ENCODE data around the gene CFAP65.
A peak's percentile ranks its signal among the peaks of the same experiment; 100 is the strongest.

Gene CFAP65

DNA sequence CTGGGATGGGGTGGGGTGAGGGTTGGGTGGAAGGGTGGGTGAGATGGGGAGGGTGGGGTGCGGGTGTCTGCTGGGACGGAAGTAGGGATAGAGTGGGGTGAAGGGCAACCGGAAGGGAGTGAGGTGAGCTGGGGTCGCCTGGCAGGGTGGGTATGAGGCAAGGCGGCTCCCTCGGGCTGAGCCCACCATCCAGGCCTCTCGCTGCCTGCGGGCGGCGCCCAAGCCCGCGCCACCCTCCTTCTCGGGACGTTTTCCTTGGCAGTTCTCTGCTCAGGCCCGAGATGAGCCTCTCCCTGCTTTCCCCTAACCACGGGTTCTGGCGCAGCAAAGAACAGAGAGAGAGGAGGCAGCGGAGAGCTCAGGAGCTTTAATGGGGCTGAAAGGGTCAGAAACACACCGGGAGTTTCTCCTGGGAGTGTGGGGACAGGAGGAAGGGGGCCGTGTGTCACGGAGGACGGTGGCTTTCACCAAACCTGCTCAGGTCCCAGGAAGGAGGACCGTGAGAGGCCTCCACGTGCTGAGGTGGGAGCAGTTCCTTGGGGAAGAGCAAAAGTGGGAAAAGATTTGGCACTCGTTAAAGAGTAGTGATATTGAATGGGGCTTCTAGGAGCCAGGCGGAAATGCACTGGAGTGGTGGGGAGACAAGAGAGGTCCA, 60.5 kb downstream of the CFAP65 start:
- Mint-ChIP-seq H3K27ac (no peak overlapping the region), H3K36me3 (ENCODE audit: low read depth) (no peaks in the 10 kb centered on the region), H3K4me3 (peak overlapping the region; percentile 33), H3K4me1 (ENCODE audit: low read depth) (peaks cover 21% of the 10 kb centered on the region), H3K27me3 (peaks cover 92% of the 10 kb centered on the region), H3K9me3 (no peaks in the 10 kb centered on the region)
- intact Hi-C loops (cut with micrococcal nuclease), result no loop called here

DNA sequence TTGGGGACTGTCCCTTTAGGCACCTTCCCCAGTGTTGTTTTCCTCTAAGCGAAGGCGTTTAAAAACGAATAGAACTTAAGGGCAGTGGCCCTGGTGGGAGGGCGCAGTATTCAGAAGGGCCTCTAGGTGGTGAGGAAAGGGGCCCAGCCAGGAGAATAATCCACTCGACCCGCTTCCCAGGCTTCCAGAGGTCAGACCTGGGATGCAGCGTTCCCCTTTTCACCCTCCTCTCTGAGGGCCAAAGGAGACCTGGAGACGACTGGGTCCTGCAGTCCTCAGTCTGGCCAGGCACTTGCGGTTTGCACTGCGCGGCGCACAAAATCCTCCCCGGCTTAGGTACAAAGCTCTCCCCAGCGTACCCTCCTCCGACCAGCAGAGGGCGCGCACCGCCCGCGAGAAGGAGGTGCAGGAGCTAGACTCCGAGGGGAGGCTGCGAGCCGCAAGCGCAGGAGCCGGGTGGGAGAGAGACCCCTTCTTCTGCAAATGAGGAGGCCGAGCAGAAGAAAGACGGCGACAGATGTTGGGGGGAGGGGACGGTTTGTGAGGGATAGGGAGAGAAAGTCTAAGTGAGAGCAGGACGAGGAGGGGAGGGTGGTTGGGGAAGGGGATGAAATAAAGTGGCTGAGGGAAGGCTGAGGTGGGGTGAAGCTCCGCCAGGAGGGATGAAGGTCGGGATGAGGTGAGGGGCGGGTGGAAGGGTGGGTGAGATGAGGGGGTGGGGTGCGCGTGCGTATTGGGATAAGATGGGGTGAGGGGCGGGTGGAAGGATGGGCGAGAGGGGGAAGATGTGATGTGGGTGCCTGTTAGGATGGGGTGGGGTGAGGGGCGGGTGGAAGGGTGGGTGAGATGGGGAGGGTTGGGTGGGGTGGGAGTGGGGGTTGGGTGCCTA, 61.2 kb downstream of the CFAP65 start:
- H3K9me3 Mint-ChIP-seq, result no peaks in the 10 kb centered on the region
- H3K27ac Mint-ChIP-seq, result no peak overlapping the region
- intact Hi-C loops (cut with micrococcal nuclease), result no loop called here
- peaks cover 93% of the 10 kb centered on the region for H3K27me3 Mint-ChIP-seq
- H3K4me3 Mint-ChIP-seq, result peak overlapping the region; percentile 17
- H3K4me1 Mint-ChIP-seq (ENCODE audit: low read depth), result peaks cover 21% of the 10 kb centered on the region
- no peaks in the 10 kb centered on the region for H3K36me3 Mint-ChIP-seq (ENCODE audit: low read depth)

DNA sequence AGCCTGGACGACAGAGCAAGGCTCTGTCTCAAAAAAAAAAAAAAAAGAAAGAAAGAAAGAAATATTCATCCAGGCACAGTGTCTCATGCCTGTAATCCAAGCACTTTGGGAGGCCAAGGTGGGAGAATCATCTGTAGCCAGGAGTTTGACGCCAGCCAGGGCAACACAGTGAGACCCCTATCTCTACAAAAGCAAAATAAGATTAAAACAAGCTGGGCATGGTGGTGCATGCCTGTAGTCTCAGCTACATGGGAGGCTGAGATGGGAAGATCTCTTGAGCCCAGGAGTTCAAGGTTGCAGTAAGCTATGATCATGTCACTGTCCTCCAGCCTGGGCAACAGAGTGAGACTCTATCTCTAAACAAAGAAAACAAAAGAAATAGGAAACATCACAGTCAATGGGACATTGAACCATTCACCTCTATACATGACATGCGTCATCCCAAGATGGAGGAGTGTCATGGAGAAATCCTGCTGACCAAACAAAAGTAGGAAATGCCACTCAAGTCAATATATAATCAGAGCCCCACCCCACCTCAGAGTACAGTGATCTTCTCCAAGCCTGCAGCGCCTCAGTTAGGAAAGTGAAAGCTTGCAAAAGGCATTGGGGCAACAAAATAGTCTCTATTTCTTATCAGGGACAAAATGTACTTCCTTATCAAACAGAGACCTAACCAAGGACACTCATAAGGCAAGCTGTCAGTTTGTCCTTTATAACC, 66.1 kb downstream of the CFAP65 start:
- H3K27ac Mint-ChIP-seq, result no peak overlapping the region
- no peaks in the 10 kb centered on the region for H3K36me3 Mint-ChIP-seq (ENCODE audit: low read depth)
- H3K4me3 Mint-ChIP-seq, result no peak overlapping the region
- peaks cover 11% of the 10 kb centered on the region for H3K4me1 Mint-ChIP-seq (ENCODE audit: low read depth)
- H3K27me3 Mint-ChIP-seq, result peaks cover 79% of the 10 kb centered on the region
- intact Hi-C loops (cut with micrococcal nuclease), result no loop called here
- no peaks in the 10 kb centered on the region for H3K9me3 Mint-ChIP-seq

DNA sequence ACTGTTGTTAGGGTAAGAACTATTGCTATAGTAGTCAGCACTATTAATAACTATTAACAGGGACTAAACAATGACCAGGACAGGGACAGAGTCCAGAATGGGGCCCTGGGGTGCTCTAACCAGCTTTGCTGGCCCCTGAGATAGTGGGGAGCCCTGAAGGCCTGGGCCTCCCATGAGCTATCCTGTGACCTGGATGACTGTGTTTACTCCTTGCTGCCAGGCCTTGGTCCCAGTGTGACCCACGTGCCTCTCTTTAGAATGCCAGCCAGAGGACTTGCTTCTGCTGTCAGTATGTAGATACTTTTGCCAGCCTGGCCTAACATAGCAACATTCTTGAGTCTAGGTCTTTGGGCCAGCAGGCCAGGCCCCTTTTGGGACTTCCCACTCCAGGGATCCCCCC, 70.4 kb downstream of the CFAP65 start:
- Mint-ChIP-seq H3K4me1 (ENCODE audit: low read depth) (peaks cover 5% of the 10 kb centered on the region), H3K4me3 (no peak overlapping the region), H3K27me3 (peaks cover 69% of the 10 kb centered on the region), H3K27ac (no peak overlapping the region), H3K36me3 (ENCODE audit: low read depth) (no peaks in the 10 kb centered on the region), H3K9me3 (no peaks in the 10 kb centered on the region)
- intact Hi-C loops (cut with micrococcal nuclease), result no loop called here

DNA sequence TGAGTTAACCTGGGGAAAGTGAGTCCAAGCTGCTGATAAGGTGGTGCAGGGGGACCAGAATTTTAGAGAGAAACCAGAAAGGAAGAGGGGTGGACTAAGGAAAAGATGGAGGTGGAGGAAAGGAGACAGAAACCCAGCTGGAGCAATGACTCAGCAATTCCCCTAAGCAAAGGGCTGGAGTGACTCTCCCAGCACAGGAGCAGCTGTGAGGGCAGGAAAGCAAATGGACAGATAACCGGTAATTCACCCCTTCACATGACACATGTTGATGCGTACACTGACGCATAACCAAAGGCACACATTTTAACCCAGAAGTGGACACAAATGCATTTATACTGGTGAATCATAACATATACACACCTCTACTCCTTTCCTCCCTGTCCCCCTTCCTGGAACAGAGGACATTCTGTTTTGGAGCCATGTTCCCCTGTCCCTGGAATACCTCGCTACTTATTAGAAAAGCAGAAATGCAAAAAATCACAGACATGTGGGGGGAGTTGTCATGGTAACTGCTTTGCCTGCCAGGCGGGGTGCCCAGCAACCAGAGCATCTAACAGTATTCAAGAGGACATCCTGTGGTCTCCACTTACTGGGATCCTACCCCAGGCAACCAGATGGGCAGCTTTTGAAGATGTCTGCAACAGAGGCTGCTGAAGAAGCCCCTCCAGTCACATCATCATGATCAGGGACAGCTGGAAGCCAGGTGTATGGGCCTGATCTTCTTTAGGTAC, 77.1 kb downstream of the CFAP65 start:
- Mint-ChIP-seq H3K4me3 (no peak overlapping the region), H3K27ac (no peak overlapping the region), H3K36me3 (ENCODE audit: low read depth) (no peaks in the 10 kb centered on the region), H3K27me3 (peaks cover 76% of the 10 kb centered on the region), H3K9me3 (no peaks in the 10 kb centered on the region), H3K4me1 (ENCODE audit: low read depth) (peaks cover 23% of the 10 kb centered on the region)
- intact Hi-C loops (cut with micrococcal nuclease), result no loop called here

DNA sequence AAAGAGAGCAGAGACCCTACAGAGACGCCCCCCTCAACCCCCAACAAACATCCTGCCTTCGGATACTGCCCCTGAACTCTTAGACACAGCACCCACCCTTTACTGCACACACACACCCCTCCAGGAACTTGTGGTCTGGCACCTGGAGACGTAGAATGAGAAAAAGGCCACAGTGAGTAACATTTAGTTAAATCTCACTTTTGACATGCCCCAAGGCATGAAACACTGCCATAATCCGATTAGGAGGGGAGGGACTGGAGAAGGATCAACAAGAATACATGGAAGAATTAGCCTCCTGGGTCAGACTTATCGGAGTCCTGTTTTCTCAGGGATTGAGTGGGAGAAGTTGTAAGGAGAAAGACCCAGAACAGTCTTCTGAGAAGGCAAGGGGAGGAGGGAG, 77.7 kb downstream of the CFAP65 start:
- no peaks in the 10 kb centered on the region for H3K36me3 Mint-ChIP-seq (ENCODE audit: low read depth)
- no peak overlapping the region for H3K4me3 Mint-ChIP-seq
- peaks cover 76% of the 10 kb centered on the region for H3K27me3 Mint-ChIP-seq
- no peak overlapping the region for H3K27ac Mint-ChIP-seq
- peaks cover 25% of the 10 kb centered on the region for H3K4me1 Mint-ChIP-seq (ENCODE audit: low read depth)
- intact Hi-C loops (cut with micrococcal nuclease), result no loop called here
- no peaks in the 10 kb centered on the region for H3K9me3 Mint-ChIP-seq

DNA sequence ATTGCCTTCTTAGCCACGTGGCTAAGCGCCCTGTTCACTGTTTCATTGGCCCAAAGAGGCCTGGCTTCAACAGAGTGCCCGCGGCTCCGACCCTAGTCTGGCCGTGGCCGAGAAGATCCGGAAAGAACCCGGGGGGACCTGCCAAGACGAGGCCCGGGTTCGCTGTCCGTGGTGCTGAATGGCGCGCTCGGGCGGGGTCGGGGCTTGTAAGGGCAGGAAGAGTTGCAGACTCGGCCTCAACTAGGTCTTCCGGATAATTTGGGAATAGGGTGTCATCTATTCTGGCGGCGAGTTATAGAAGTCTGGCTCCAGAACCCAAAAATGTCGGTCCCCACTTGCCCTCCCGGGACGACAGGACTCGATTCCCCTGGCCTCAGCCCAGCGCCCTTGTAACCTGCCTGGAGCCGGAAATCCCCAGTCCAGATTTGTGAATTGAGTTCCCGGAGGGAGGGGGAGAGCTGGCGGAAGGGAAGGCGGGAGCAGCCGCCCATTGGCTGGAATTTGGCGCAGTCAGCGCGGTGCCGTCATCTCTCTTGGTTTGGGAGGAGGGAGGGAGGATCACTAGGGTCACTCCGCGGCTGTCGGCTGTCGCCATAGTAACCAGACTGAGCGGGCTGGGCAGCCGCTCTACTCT, 78.3 kb downstream of the CFAP65 start:
- Mint-ChIP-seq H3K9me3 (no peaks in the 10 kb centered on the region), H3K4me3 (no peak overlapping the region), H3K27ac (no peak overlapping the region), H3K36me3 (ENCODE audit: low read depth) (no peaks in the 10 kb centered on the region), H3K4me1 (ENCODE audit: low read depth) (peaks cover 25% of the 10 kb centered on the region), H3K27me3 (peaks cover 81% of the 10 kb centered on the region)
- intact Hi-C loops (cut with micrococcal nuclease), result no loop called here

DNA sequence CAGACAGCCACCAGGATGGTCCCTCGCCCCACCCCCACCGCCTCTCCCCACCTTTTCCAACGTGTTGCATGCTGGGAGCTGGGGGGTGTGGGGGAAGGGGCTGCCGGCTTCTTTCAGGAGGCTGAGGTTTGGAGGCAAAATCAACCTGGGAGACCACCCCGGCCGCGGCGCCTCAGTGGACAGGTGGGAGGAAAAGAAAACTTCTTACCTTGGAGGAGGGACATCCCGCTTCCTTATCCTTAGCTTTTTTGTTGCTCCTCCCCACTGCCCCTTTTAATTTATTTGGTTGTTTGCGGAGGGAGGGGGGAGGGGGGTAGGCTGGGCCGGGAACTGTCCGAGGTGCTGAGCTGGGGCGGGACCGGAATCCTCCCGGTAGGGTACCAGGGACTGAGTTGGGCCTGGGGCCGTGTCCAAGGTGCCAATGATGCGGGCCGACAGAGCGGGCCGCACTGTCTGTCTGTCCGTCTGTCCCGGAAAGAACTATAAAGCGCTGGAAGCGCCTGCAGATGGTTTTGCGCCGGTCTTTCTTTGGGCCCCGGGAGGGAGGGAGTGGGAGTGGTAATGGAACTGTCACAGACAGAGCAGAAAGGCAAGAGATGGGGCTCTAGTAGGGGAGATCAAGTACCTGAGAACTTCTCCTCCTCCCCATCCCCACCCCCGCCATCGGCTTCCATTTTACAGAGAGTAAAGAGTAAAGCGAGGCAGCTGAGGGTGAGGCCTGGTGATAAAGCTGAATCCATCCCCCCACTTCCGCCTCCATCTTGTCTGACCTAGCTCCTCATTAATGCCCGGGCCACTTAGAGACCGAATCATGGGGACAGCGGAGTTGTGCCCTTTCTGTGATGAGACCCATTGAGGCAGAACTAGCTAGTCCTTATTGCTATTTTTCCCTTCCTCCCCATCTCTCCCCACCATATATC, 79.4 kb downstream of the CFAP65 start:
- no peaks in the 10 kb centered on the region for H3K36me3 Mint-ChIP-seq (ENCODE audit: low read depth)
- H3K4me3 Mint-ChIP-seq, result no peak overlapping the region
- intact Hi-C loops (cut with micrococcal nuclease), result no loop called here
- H3K27ac Mint-ChIP-seq, result no peak overlapping the region
- no peaks in the 10 kb centered on the region for H3K9me3 Mint-ChIP-seq
- peaks cover 85% of the 10 kb centered on the region for H3K27me3 Mint-ChIP-seq
- H3K4me1 Mint-ChIP-seq (ENCODE audit: low read depth), result peaks cover 25% of the 10 kb centered on the region

GRCh38 chr2:218961229-218961628, 80.1 kb downstream of the CFAP65 start:
- Mint-ChIP-seq H3K9me3 (no peaks in the 10 kb centered on the region), H3K27ac (no peak overlapping the region), H3K4me3 (no peak overlapping the region), H3K4me1 (ENCODE audit: low read depth) (peaks cover 25% of the 10 kb centered on the region), H3K27me3 (peaks cover 87% of the 10 kb centered on the region), H3K36me3 (ENCODE audit: low read depth) (no peaks in the 10 kb centered on the region)
- intact Hi-C loops (cut with micrococcal nuclease), result no loop called here

- peaks cover 89% of the 10 kb centered on the region for H3K27me3 Mint-ChIP-seq
- intact Hi-C loops (cut with micrococcal nuclease), result no loop called here
- no peaks in the 10 kb centered on the region for H3K36me3 Mint-ChIP-seq (ENCODE audit: low read depth)
- H3K27ac Mint-ChIP-seq, result no peak overlapping the region
- H3K4me3 Mint-ChIP-seq, result no peak overlapping the region
- H3K9me3 Mint-ChIP-seq, result no peaks in the 10 kb centered on the region
- peaks cover 25% of the 10 kb centered on the region for H3K4me1 Mint-ChIP-seq (ENCODE audit: low read depth)
Measured at GRCh38 chr2:218960309-218961165, 80.8 kb downstream of the CFAP65 start.

GRCh38 chr2:218959761-218960308, 81.5 kb downstream of the CFAP65 start:
- Mint-ChIP-seq H3K4me3 (no peak overlapping the region), H3K27ac (no peak overlapping the region), H3K9me3 (no peaks in the 10 kb centered on the region), H3K4me1 (ENCODE audit: low read depth) (peaks cover 25% of the 10 kb centered on the region), H3K27me3 (peaks cover 91% of the 10 kb centered on the region), H3K36me3 (ENCODE audit: low read depth) (no peaks in the 10 kb centered on the region)
- intact Hi-C loops (cut with micrococcal nuclease), result no loop called here
